Liver (tissue), 9 donors: ENCODE results near the gene CDC37L1. TPM values are rescaled to one million over a fixed set of nuclear protein-coding genes. Genes with fewer than 3 reads are reported as not detected.

Source experiments
- DNase-seq: peaks from one replicate; pipeline ENCODE4 v3.0.0-alpha.2; 2017; ENCODE audit warnings: low spot score
- H3K27ac ChIP-seq, 2 donors: one replicate each; pipeline ENCODE4 v1.7.0; 2013; ENCODE audit warnings: inconsistent platforms in 2 of 2, low read length in 2 of 2, control low read depth in 1 of 2, low read depth in 1 of 2, mild to moderate bottlenecking in 1 of 2
- H3K27me3 ChIP-seq, 4 donors: one replicate each; pipeline versions ENCODE4 v1.6.1 to v1.7.0; 2013; ENCODE audit warnings: low read length in 3 of 4, inconsistent platforms in 1 of 4, mild to moderate bottlenecking in 1 of 4, moderate library complexity in 1 of 4; ENCODE audit not compliant: control insufficient read depth in 4 of 4, insufficient read depth in 4 of 4
- H3K36me3 ChIP-seq, 4 donors: one replicate each; pipeline versions ENCODE4 v1.6.1 to v1.7.0; 2013; ENCODE audit warnings: low read length in 3 of 4, mild to moderate bottlenecking in 3 of 4, low read depth in 1 of 4, moderate library complexity in 1 of 4; ENCODE audit not compliant: control insufficient read depth in 4 of 4, insufficient read depth in 3 of 4
- H3K4me1 ChIP-seq, 4 donors: one replicate each; pipeline versions ENCODE4 v1.6.1 to v1.7.0; 2013; ENCODE audit warnings: low read length in 3 of 4, mild to moderate bottlenecking in 3 of 4, moderate library complexity in 1 of 4; ENCODE audit not compliant: control insufficient read depth in 4 of 4, insufficient read depth in 4 of 4
- H3K4me3 ChIP-seq, 3 donors: one replicate each; pipeline versions ENCODE4 v1.6.1 to v1.7.0; 2013; ENCODE audit warnings: low read length in 3 of 3, control low read depth in 1 of 3, low read depth in 1 of 3, mild to moderate bottlenecking in 1 of 3
- H3K9ac ChIP-seq, 2 donors: one replicate each; pipeline ENCODE4 v1.7.0; 2013; ENCODE audit warnings: low read length in 2 of 2, mild to moderate bottlenecking in 2 of 2, moderate library complexity in 2 of 2, control low read depth in 1 of 2, low read depth in 1 of 2
- H3K9me3 ChIP-seq, 4 donors: one replicate each; pipeline versions ENCODE4 v1.6.1 to v1.7.0; 2013; ENCODE audit warnings: low read length in 3 of 4; ENCODE audit not compliant: control insufficient read depth in 4 of 4
- ATF3 ChIP-seq: IDR thresholded peaks from 2 replicates; pipeline ENCODE4 v1.6.1; 2016; ENCODE audit warnings: antibody characterized with exemption
- EGR1 ChIP-seq, 2 donors: IDR thresholded peaks; 2 replicates each; pipeline ENCODE4 v1.6.1; 2016 to 2018; ENCODE audit warnings: antibody characterized with exemption in 2 of 2, low read depth in 2 of 2
- FOXA1 ChIP-seq: IDR thresholded peaks from 2 replicates; pipeline ENCODE4 v1.6.1; 2016; ENCODE audit warnings: antibody characterized with exemption
- FOXA2 ChIP-seq: IDR thresholded peaks from 2 replicates; pipeline ENCODE4 v1.6.1; 2016; ENCODE audit warnings: antibody characterized with exemption
- GABPA ChIP-seq, 2 donors: IDR thresholded peaks in 1 of 2; conservative IDR thresholded peaks in 1 of 2; 2 replicates each; pipeline ENCODE4 v1.6.1; 2016; ENCODE audit warnings: antibody characterized with exemption in 2 of 2, mild to moderate bottlenecking in 1 of 2, moderate library complexity in 1 of 2
- HNF4A ChIP-seq, 2 donors: conservative IDR thresholded peaks; 2 replicates each; pipeline ENCODE4 v1.6.1; 2016; ENCODE audit warnings: antibody characterized with exemption in 2 of 2, mild to moderate bottlenecking in 2 of 2
- HNF4G ChIP-seq: IDR thresholded peaks from 2 replicates; pipeline ENCODE4 v1.6.1; 2016; ENCODE audit warnings: antibody characterized with exemption
- JUND ChIP-seq, 2 donors: IDR thresholded peaks; 2 replicates each; pipeline ENCODE4 v1.6.1; 2016; ENCODE audit warnings: antibody characterized with exemption in 2 of 2
- NR2F2 ChIP-seq: IDR thresholded peaks from 2 replicates; pipeline ENCODE4 v1.6.1; 2016; ENCODE audit warnings: antibody characterized with exemption
- RAD21 ChIP-seq, 2 donors: IDR thresholded peaks; 2 replicates each; pipeline ENCODE4 v1.6.1; 2016; ENCODE audit warnings: antibody characterized with exemption in 2 of 2, mild to moderate bottlenecking in 2 of 2
- RXRA ChIP-seq, 2 donors: IDR thresholded peaks; 2 replicates each; pipeline ENCODE4 v1.6.1; 2017 to 2018; ENCODE audit warnings: antibody characterized with exemption in 2 of 2, mild to moderate bottlenecking in 1 of 2
- SP1 ChIP-seq: IDR thresholded peaks from 2 replicates; pipeline ENCODE4 v1.6.1; 2018; ENCODE audit warnings: antibody characterized with exemption, mild to moderate bottlenecking
- TAF1 ChIP-seq: conservative IDR thresholded peaks from 2 replicates; pipeline ENCODE4 v1.6.1; 2016; ENCODE audit warnings: antibody characterized with exemption, mild to moderate bottlenecking
- YY1 ChIP-seq: IDR thresholded peaks from 2 replicates; pipeline ENCODE4 v1.6.1; 2016; ENCODE audit warnings: antibody characterized with exemption, mild to moderate bottlenecking
- WGBS: extraction: QIAGEN DNeasy Blood & Tissue Kit; methylation state at CpG from one replicate; pipeline ENCODE4 v1.1.7; 2013; 5-methylcytosine and 5-hydroxymethylcytosine counted together
- polyA plus RNA-seq, 2 donors: library from polyadenylated mRNA; stranded (reverse) in 1 of 2; unstranded in 1 of 2; fragments of 200-250 nt in 1 of 2; fragments of >200 nt in 1 of 2; fragmentation: Nextera tagmentation in 1 of 2; extraction: Ambion mirVana in 1 of 2; gene quantifications; one replicate each; pipeline versions ENCODE4 v1.2.1 to v1.2.3, GENCODE V29; 2013 to 2015
- total RNA-seq, 2 donors: library from RNA; depleted of rRNA; stranded (reverse); fragments of >200 nt; gene quantifications; one replicate each; pipeline ENCODE4 v1.2.3, GENCODE V29; 2014
- TF ChIP-seq, protein P1 (sequence below): IDR thresholded peaks from 2 replicates; pipeline ENCODE4 v1.6.1; 2016; ENCODE audit warnings: antibody characterized with exemption
- TF ChIP-seq, protein P2 (sequence below): IDR thresholded peaks from 2 replicates; pipeline ENCODE4 v1.6.1; 2016; ENCODE audit warnings: antibody characterized with exemption, mild to moderate bottlenecking
- TF ChIP-seq, protein P3 (sequence below): fragments of 150-350 bp; IDR thresholded peaks from 2 replicates; pipeline ENCODE4 v1.5.1; 2017; ENCODE audit warnings: improper control_type of control experiment, low read depth, low read length; ENCODE audit not compliant: missing input control
- donor health status: healthy.
- donor health status: healthy.
- donor health status: healthy.
- donor health status: healthy.
- donor health status: healthy.

CDC37L1 gene
- total and polyA plus RNA-seq, 4 donors = 11.3 to 32.8 (median 19.4) TPM

DNA sequence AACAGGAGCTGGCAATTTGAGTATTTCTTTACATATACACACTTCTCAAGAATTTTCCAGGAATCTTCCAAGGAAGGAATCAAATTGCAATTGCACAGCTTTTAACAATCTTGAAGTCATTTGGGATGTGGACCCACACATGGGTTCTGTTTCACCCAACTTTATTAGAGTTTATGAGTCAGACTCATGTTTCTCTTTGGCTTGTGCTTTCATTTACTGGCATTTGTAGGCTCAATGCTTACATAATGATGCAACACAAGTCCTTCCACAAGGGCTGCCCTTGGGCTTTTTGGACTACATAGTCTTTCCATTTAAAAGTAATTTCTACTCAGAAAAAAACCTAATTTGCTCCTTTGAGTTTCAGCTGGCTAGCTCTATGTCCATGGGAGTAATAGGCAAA is 4.6 kb upstream of the CDC37L1 start:
- H3K4me1 ChIP-seq = peaks cover 0 to 5% (median 4%) of the 10 kb centered on the region in 4 donors
- no peak overlapping the region for H3K4me3 ChIP-seq
- H3K9me3 ChIP-seq = no peaks in the 10 kb centered on the region
- peak overlapping the region; percentile 66 to 68 for H3K27ac ChIP-seq
- no peaks in the 10 kb centered on the region for H3K27me3 ChIP-seq
- no peak for TF ChIP-seq NR2F2
- TF ChIP-seq GABPA (IDR thresholded peaks at IDR 0.05 in 1 of 2, conservative IDR thresholded peaks at IDR 0.05 in 1 of 2) = no peak
- peak; percentile 70 for TF ChIP-seq YY1
- TF ChIP-seq, protein P1, sequence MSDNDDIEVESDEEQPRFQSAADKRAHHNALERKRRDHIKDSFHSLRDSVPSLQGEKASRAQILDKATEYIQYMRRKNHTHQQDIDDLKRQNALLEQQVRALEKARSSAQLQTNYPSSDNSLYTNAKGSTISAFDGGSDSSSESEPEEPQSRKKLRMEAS = peak; percentile 48
- peak; percentile 55 for TF ChIP-seq SP1
- no peak for TF ChIP-seq TAF1
- TF ChIP-seq FOXA1 = peak; percentile 45
- TF ChIP-seq, protein P2, sequence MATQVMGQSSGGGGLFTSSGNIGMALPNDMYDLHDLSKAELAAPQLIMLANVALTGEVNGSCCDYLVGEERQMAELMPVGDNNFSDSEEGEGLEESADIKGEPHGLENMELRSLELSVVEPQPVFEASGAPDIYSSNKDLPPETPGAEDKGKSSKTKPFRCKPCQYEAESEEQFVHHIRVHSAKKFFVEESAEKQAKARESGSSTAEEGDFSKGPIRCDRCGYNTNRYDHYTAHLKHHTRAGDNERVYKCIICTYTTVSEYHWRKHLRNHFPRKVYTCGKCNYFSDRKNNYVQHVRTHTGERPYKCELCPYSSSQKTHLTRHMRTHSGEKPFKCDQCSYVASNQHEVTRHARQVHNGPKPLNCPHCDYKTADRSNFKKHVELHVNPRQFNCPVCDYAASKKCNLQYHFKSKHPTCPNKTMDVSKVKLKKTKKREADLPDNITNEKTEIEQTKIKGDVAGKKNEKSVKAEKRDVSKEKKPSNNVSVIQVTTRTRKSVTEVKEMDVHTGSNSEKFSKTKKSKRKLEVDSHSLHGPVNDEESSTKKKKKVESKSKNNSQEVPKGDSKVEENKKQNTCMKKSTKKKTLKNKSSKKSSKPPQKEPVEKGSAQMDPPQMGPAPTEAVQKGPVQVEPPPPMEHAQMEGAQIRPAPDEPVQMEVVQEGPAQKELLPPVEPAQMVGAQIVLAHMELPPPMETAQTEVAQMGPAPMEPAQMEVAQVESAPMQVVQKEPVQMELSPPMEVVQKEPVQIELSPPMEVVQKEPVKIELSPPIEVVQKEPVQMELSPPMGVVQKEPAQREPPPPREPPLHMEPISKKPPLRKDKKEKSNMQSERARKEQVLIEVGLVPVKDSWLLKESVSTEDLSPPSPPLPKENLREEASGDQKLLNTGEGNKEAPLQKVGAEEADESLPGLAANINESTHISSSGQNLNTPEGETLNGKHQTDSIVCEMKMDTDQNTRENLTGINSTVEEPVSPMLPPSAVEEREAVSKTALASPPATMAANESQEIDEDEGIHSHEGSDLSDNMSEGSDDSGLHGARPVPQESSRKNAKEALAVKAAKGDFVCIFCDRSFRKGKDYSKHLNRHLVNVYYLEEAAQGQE = no peak
- peak; percentile 87 for TF ChIP-seq ATF3
- TF ChIP-seq JUND (IDR thresholded peaks at IDR 0.05) = peak; percentile 88 to 96
- peak in 1 of 2 donors; percentile 31 for TF ChIP-seq RAD21 (IDR thresholded peaks at IDR 0.05)
- TF ChIP-seq HNF4A (conservative IDR thresholded peaks at IDR 0.05) = peak; percentile 55 to 66
- TF ChIP-seq RXRA (IDR thresholded peaks at IDR 0.05) = peak; percentile 19 to 46
- peak; percentile 59 for TF ChIP-seq FOXA2
- DNase-seq = no peak
- no peak overlapping the region for H3K9ac ChIP-seq
- no peaks in the 10 kb centered on the region for H3K36me3 ChIP-seq

- Histone ChIP-seq H3K4me3 (no peak overlapping the region), H3K4me1 (peaks cover under 1 to 17% (median 6%) of the 10 kb centered on the region in 4 donors), H3K9me3 (no peaks in the 10 kb centered on the region), H3K27ac (peak overlapping the region; percentile 55 to 69), H3K27me3 (no peaks in the 10 kb centered on the region), H3K9ac (peak overlapping the region in 1 of 2 donors; percentile 48), H3K36me3 (no peaks in the 10 kb centered on the region)
- TF ChIP-seq, protein P3, sequence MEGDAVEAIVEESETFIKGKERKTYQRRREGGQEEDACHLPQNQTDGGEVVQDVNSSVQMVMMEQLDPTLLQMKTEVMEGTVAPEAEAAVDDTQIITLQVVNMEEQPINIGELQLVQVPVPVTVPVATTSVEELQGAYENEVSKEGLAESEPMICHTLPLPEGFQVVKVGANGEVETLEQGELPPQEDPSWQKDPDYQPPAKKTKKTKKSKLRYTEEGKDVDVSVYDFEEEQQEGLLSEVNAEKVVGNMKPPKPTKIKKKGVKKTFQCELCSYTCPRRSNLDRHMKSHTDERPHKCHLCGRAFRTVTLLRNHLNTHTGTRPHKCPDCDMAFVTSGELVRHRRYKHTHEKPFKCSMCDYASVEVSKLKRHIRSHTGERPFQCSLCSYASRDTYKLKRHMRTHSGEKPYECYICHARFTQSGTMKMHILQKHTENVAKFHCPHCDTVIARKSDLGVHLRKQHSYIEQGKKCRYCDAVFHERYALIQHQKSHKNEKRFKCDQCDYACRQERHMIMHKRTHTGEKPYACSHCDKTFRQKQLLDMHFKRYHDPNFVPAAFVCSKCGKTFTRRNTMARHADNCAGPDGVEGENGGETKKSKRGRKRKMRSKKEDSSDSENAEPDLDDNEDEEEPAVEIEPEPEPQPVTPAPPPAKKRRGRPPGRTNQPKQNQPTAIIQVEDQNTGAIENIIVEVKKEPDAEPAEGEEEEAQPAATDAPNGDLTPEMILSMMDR = no peak
- TF ChIP-seq ATF3 (no peak), SP1 (no peak), TAF1 (no peak), HNF4A (conservative IDR thresholded peaks at IDR 0.05) (no peak), JUND (IDR thresholded peaks at IDR 0.05) (no peak), RXRA (IDR thresholded peaks at IDR 0.05) (no peak), EGR1 (IDR thresholded peaks at IDR 0.05; ENCODE audit: low read depth in 2 of 2) (no peak), HNF4G (no peak), GABPA (IDR thresholded peaks at IDR 0.05 in 1 of 2, conservative IDR thresholded peaks at IDR 0.05 in 1 of 2) (no peak), RAD21 (IDR thresholded peaks at IDR 0.05) (no peak), YY1 (no peak), FOXA2 (no peak)
- TF ChIP-seq, protein P2 = no peak
- TF ChIP-seq, protein P1 = no peak
- DNase-seq = no peak
- 82% methylated on average over 3 of the region's 3 CpGs for WGBS
These were observed 2.0 kb upstream of the CDC37L1 start for GRCh38 chr9:4677392-4677791.
